PC-9 (cell line): ENCODE data around the gene CCDC63. TPM values are rescaled to one million over a fixed set of nuclear protein-coding genes. Genes with fewer than 3 reads are reported as not detected.
A peak's percentile ranks its signal among the peaks of the same experiment; 100 is the strongest.

ENCODE experiments used
- BruUV-seq: library from RNA; stranded (reverse); fragments of 400-500 nt; replicated peaks from 2 replicates; lab custom pipeline; 2021; lab: Mats Ljungman, UMichigan
- CTCF ChIA-PET: fragments of 300-600 bp; sonication (Branson Sonifier 250); formaldehyde crosslinking; loops from one replicate; lab custom pipeline; 2022; ENCODE audit warnings: antibody characterized with exemption; lab: Charles Lee
- POLR2A ChIA-PET: fragments of 300-600 bp; sonication (Branson Sonifier 250); formaldehyde crosslinking; loops from one replicate; lab custom pipeline; 2022; ENCODE audit warnings: antibody characterized with exemption; ENCODE audit not compliant: unreplicated experiment; lab: Charles Lee
- DNase-seq, 2 experiments: peaks; one replicate each; pipeline versions ENCODE4 v3.0.0 to v3.0.0-alpha.2; 2015 to 2022; ENCODE audit warnings: mixed read lengths in 1 of 2
- H2AFZ ChIP-seq: fragments of 200-600 bp; sonication (generic); 2 replicates; pipeline ENCODE4 v1.8.1; 2017; ENCODE audit warnings: antibody characterized with exemption
- H3F3A ChIP-seq: fragments of 200-600 bp; sonication (generic); 2 replicates; pipeline ENCODE4 v1.8.1; 2017; ENCODE audit warnings: antibody characterized with exemption, mild to moderate bottlenecking, low read depth; ENCODE audit not compliant: insufficient read depth
- H3K27ac ChIP-seq: fragments of 200-600 bp; sonication (generic); 2 replicates; pipeline ENCODE4 v1.6.1; 2016; ENCODE audit warnings: mixed run types
- H3K27me3 ChIP-seq: fragments of 200-600 bp; sonication (generic); 2 replicates; pipeline ENCODE4 v1.6.1; 2016; ENCODE audit warnings: low read depth, mixed run types; ENCODE audit not compliant: insufficient read depth
- H3K36me3 ChIP-seq: fragments of 200-600 bp; sonication (generic); 2 replicates; pipeline ENCODE4 v1.6.1; 2016; ENCODE audit warnings: low read depth, mixed run types
- H3K4me1 ChIP-seq: fragments of 200-600 bp; sonication (generic); replicated peaks from 2 replicates; pipeline ENCODE4 v1.6.1; 2016; ENCODE audit warnings: mixed run types; ENCODE audit not compliant: insufficient read depth
- H3K4me2 ChIP-seq: fragments of 200-600 bp; sonication (generic); 2 replicates; pipeline ENCODE4 v1.6.1; 2017; ENCODE audit warnings: mixed run types
- H3K4me3 ChIP-seq: fragments of 200-600 bp; sonication (generic); 2 replicates; pipeline ENCODE4 v1.6.1; 2016; ENCODE audit warnings: mixed run types
- H3K79me2 ChIP-seq: fragments of 200-600 bp; sonication (generic); 2 replicates; pipeline ENCODE4 v1.6.1; 2017; ENCODE audit warnings: low read depth, mixed run types
- H3K9me2 ChIP-seq: fragments of 200-600 bp; sonication (generic); 2 replicates; pipeline ENCODE4 v1.8.1; 2017; ENCODE audit warnings: mild to moderate bottlenecking; ENCODE audit not compliant: insufficient read depth
- H3K9me3 ChIP-seq: fragments of 200-600 bp; sonication (generic); 2 replicates; pipeline ENCODE4 v1.8.1; 2016; ENCODE audit warnings: low read depth; ENCODE audit not compliant: insufficient read depth
- H4K20me1 ChIP-seq: fragments of 200-600 bp; sonication (generic); 2 replicates; pipeline ENCODE4 v1.8.1; 2017; ENCODE audit not compliant: insufficient read depth
- CTCF ChIP-seq: fragments of 200-600 bp; sonication (generic); conservative IDR thresholded peaks from 2 replicates; pipeline ENCODE4 v1.6.1; 2017; ENCODE audit warnings: mixed run types, antibody characterized with exemption, mild to moderate bottlenecking, moderate library complexity
- EZH2 ChIP-seq: fragments of 200-600 bp; sonication (generic); IDR thresholded peaks from 2 replicates; pipeline ENCODE4 v1.8.0; 2017; ENCODE audit warnings: antibody characterized with exemption, low read depth
- intact Hi-C: fragments of 100-400 bp; cut with micrococcal nuclease; formaldehyde crosslinking; loops from one replicate; pipeline ENCODE4 v1.10.0; 2022; ENCODE audit not compliant: unreplicated experiment
- total RNA-seq: library from RNA; stranded (reverse); gene quantifications from 2 replicates; pipeline ENCODE4 v1.2.3, GENCODE V29; 2021

Gene CCDC63
- total RNA-seq, 1 experiment from 2014 or later: not detected

DNA sequence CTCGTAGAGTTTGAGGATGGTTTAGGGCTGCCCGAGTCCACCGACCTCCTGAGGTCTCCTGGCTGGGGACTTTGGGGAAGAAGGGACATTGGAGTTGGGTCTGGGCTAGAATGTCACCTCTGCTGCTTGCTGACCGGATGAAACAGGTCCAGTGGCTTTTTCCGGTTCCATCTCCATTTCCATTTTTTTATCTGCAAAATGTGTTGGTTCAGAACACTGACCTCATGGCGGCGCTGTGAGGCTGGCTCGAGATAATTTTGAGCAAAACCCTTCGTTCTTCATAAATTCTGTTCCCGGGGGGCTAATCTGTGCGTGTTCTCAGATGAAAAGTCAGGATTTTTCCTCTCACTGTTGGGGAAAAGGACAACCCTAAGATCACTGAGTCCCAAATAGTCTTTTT, 85.3 kb downstream of the CCDC63 start:
- ChIA-PET CTCF (interaction anchor here (0.6 kb wide), 1 partner anchor 226 kb away, joined by 4 read pairs; no protein-coding TSS in a partner anchor), POLR2A (interaction anchor here (0.6 kb wide), 1 partner anchor 626 kb away, joined by 3 read pairs; no protein-coding TSS in a partner anchor)
- no peaks in the 10 kb centered on the region for H3K9me3 ChIP-seq
- no peaks in the 10 kb centered on the region for H3K27me3 ChIP-seq
- peaks cover 21% of the 10 kb centered on the region for H3K4me1 ChIP-seq
- H3K4me2 ChIP-seq: no peak overlapping the region
- no peaks in the 10 kb centered on the region for H3K36me3 ChIP-seq
- no peaks in the 10 kb centered on the region for H3K79me2 ChIP-seq
- no peak overlapping the region for H2AFZ ChIP-seq
- no peaks in the 10 kb centered on the region for H3F3A ChIP-seq
- H3K9me2 ChIP-seq: no peaks in the 10 kb centered on the region
- H3K4me3 ChIP-seq: no peak overlapping the region
- intact Hi-C loops: no loop called here
- no peak for DNase-seq
- TF ChIP-seq CTCF: peak; percentile 55
- no peak for TF ChIP-seq EZH2
- BruUV-seq: no TSS peak
- no peaks in the 10 kb centered on the region for H4K20me1 ChIP-seq
- no peak overlapping the region for H3K27ac ChIP-seq

DNA sequence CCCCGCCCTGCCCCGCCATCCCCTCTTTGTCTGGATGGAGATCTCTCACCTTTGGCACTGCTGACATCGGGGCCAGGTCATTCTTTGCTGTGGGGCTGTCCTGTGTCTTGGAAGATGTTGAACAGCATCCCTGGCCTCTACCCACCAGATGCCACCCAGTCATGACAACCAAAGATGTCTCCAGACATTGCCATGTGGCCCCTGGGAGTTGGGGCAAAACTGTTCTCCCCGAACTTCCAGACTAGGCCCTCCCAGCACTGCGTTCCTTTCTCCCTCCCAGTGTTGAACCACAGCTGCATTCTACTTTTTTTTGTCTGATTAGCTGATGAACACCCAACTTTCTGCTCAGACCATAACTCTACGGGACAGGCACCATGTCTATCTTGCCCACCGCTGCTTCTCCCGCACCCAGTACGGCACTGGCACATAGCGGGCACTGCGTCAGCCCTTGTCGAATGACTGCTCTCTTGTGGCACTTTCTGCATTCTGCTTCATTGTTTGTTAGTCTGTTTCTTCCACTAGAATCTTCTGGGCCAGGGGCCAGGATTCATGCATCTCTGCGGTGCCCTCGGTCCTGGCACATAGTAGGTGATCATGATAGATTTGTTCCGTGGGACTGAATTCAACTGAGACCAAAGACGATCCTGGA, 86.7 kb downstream of the CCDC63 start:
- no peaks in the 10 kb centered on the region for H3K9me3 ChIP-seq
- intact Hi-C loops: no loop called here
- CTCF ChIA-PET: interaction anchor here (0.7 kb wide), 1 partner anchor 1111 kb away, joined by 3 read pairs; no protein-coding TSS in a partner anchor
- no peak overlapping the region for H3K4me3 ChIP-seq
- no peaks in the 10 kb centered on the region for H4K20me1 ChIP-seq
- H3K79me2 ChIP-seq: no peaks in the 10 kb centered on the region
- POLR2A ChIA-PET: no interaction called here
- peak overlapping the region; percentile 55 for H3K4me2 ChIP-seq
- peak overlapping the region; percentile 77 for H3K27ac ChIP-seq
- H3K27me3 ChIP-seq: no peaks in the 10 kb centered on the region
- BruUV-seq: no TSS peak
- DNase-seq: no peak
- H3K9me2 ChIP-seq: no peaks in the 10 kb centered on the region
- no peak for TF ChIP-seq CTCF
- no peak for TF ChIP-seq EZH2
- H3F3A ChIP-seq: no peaks in the 10 kb centered on the region
- peaks cover 25% of the 10 kb centered on the region for H3K4me1 ChIP-seq
- no peaks in the 10 kb centered on the region for H3K36me3 ChIP-seq
- no peak overlapping the region for H2AFZ ChIP-seq

GRCh38 chr12:110934093-110934852, 87.5 kb downstream of the CCDC63 start:
- peaks cover 25% of the 10 kb centered on the region for H3K4me1 ChIP-seq
- no peaks in the 10 kb centered on the region for H3K9me3 ChIP-seq
- DNase-seq: peak; percentile 78 to 81
- H3K4me2 ChIP-seq: peak overlapping the region; percentile 55
- no peak overlapping the region for H2AFZ ChIP-seq
- ChIA-PET CTCF (no interaction called here), POLR2A (no interaction called here)
- H3K9me2 ChIP-seq: no peaks in the 10 kb centered on the region
- TF ChIP-seq CTCF (no peak), EZH2 (no peak)
- no TSS peak for BruUV-seq
- no peak overlapping the region for H3K4me3 ChIP-seq
- no peaks in the 10 kb centered on the region for H3F3A ChIP-seq
- no peaks in the 10 kb centered on the region for H3K79me2 ChIP-seq
- intact Hi-C loops: loop anchor here (1.0 to 2.0 kb wide), 2 partner anchors 17 to 38 kb away; no protein-coding TSS in a partner anchor
- no peaks in the 10 kb centered on the region for H4K20me1 ChIP-seq
- peak overlapping the region; percentile 77 for H3K27ac ChIP-seq
- H3K36me3 ChIP-seq: no peaks in the 10 kb centered on the region
- H3K27me3 ChIP-seq: no peaks in the 10 kb centered on the region
